CD8-positive, alpha-beta memory T cell (primary cell): ENCODE data around the gene TMEM30A. TPM values are rescaled to one million over a fixed set of nuclear protein-coding genes. Genes with fewer than 3 reads are reported as not detected.

Experiments used
- CTCF ChIA-PET: fragments of 350-600 bp; sonication (Branson Sonifier 250); formaldehyde crosslinking; loops from one replicate; lab custom pipeline; 2021; ENCODE audit warnings: antibody characterized with exemption; lab: Charles Lee
- POLR2A ChIA-PET: fragments of 350-600 bp; sonication (Branson Sonifier 250); formaldehyde crosslinking; loops from one replicate; lab custom pipeline; 2021; ENCODE audit warnings: antibody characterized with exemption; lab: Charles Lee
- DNase-seq, 5 donors: peaks; one replicate each; pipeline versions ENCODE4 v3.0.0 to v3.0.0-alpha.2; 2020 to 2022; ENCODE audit warnings: mixed read lengths in 1 of 5
- H3K27ac ChIP-seq: one replicate; pipeline ENCODE4 v1.7.0; 2013; ENCODE audit warnings: low read depth, mild to moderate bottlenecking, low read length, moderate library complexity
- H3K27me3 ChIP-seq: 2 replicates; pipeline ENCODE4 v1.7.0; 2013; ENCODE audit warnings: low read length, mild to moderate bottlenecking; ENCODE audit not compliant: insufficient read depth, poor library complexity, severe bottlenecking
- H3K36me3 ChIP-seq: 2 replicates; pipeline ENCODE4 v1.7.0; 2013; ENCODE audit warnings: mild to moderate bottlenecking, low read length, moderate library complexity; ENCODE audit not compliant: insufficient read depth
- H3K4me1 ChIP-seq: 2 replicates; pipeline ENCODE4 v1.7.0; 2013; ENCODE audit warnings: mild to moderate bottlenecking, low read length, moderate library complexity; ENCODE audit not compliant: insufficient read depth
- H3K4me3 ChIP-seq: 2 replicates; pipeline ENCODE4 v1.7.0; 2013; ENCODE audit warnings: mild to moderate bottlenecking, low read length
- H3K9me3 ChIP-seq: 2 replicates; pipeline ENCODE4 v1.7.0; 2013; ENCODE audit warnings: mild to moderate bottlenecking, low read length
- H3K27ac Mint-ChIP-seq, 8 donors: one replicate each; pipeline ENCODE4 v1.8.0; 2020 to 2021; ENCODE audit warnings: mixed read lengths in 8 of 8, mild to moderate bottlenecking in 6 of 8, inconsistent platforms in 3 of 8, moderate library complexity in 3 of 8
- H3K27me3 Mint-ChIP-seq, 2 donors: one replicate each; pipeline ENCODE4 v1.8.0; 2020 to 2021; ENCODE audit warnings: mixed read lengths in 2 of 2, mild to moderate bottlenecking in 1 of 2, moderate library complexity in 1 of 2
- H3K36me3 Mint-ChIP-seq, 3 donors: one replicate each; pipeline ENCODE4 v1.8.0; 2020 to 2021; ENCODE audit warnings: mixed read lengths in 3 of 3, inconsistent platforms in 1 of 3, mild to moderate bottlenecking in 1 of 3
- H3K4me1 Mint-ChIP-seq, 3 donors: one replicate each; pipeline ENCODE4 v1.8.0; 2020 to 2021; ENCODE audit warnings: mixed read lengths in 3 of 3, inconsistent platforms in 1 of 3, mild to moderate bottlenecking in 1 of 3
- H3K4me3 Mint-ChIP-seq, 7 donors: one replicate each; pipeline ENCODE4 v1.8.0; 2020 to 2021; ENCODE audit warnings: mixed read lengths in 7 of 7, mild to moderate bottlenecking in 6 of 7, moderate library complexity in 4 of 7, inconsistent platforms in 2 of 7
- H3K9me3 Mint-ChIP-seq, 5 donors: one replicate each; pipeline ENCODE4 v1.8.0; 2020 to 2022; ENCODE audit warnings: mixed read lengths in 5 of 5, mild to moderate bottlenecking in 3 of 5, moderate library complexity in 2 of 5, inconsistent platforms in 1 of 5
- polyA plus RNA-seq: library from polyadenylated mRNA; unstranded; fragments of 300-500 nt; fragmentation: Illumina TruSeq; gene quantifications from one replicate; pipeline ENCODE4 v1.2.3, GENCODE V29; 2021
- total RNA-seq, 2 experiments: library from RNA; stranded (reverse); gene quantifications; one replicate each; pipeline ENCODE4 v1.2.3, GENCODE V29; 2021

Gene TMEM30A
- total and polyA plus RNA-seq, 3 experiments from 2014 or later = 54.8 to 61.8 (median 56.3) TPM

DNA sequence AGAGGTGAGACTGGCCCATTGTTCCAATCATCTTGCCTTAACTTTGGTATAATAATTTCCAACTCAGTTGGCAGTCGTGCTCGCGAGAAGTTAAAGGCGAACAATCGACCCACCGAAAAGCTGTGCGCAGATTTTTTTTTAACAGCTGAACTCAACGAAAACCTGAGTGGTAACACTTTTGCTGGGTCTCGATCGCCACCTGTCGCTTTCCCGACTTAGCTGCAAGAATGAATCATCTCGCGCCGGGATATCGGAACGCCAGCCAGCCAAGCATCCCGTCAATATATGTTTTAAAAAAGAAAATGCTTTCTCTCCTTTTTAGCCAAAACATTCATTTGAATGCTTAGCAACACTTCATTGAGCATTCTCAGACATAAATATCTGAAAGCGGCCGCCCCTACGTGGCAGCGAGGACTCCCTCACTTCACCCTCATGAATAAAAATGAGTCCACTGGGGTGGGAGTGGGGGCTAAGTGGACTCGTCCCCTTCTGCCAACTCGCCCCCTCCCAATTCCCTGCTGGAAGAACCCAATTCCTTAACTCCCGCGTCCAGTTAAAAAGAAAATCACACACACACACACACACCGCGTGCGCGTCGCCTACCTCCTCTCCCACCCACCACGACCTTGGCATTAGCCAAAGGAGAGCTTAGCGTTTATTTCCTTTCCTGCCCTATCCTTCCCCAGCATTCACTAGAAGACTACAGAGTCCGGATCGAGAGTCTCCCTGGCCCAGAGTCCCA, 80.2 kb downstream of the TMEM30A start:
- H3K4me3 Mint-ChIP-seq = peak overlapping the region; percentile 47 to 87 (median 79)
- no peak overlapping the region for H3K27ac ChIP-seq
- no peak overlapping the region for H3K4me3 ChIP-seq
- DNase-seq = no peak
- no peaks in the 10 kb centered on the region for H3K9me3 Mint-ChIP-seq
- peak overlapping the region in 1 of 8 donors; percentile 40 for H3K27ac Mint-ChIP-seq
- H3K27me3 ChIP-seq = peaks cover 49% of the 10 kb centered on the region
- ChIA-PET CTCF (interaction anchor here (1.0 to 1.5 kb wide), 2 partner anchors 1464 to 1468 kb away, joined by 3 read pairs; no protein-coding TSS in a partner anchor), POLR2A (no interaction called here)
- H3K4me1 Mint-ChIP-seq = peaks cover 58 to 67% (median 58%) of the 10 kb centered on the region in 3 donors
- no peaks in the 10 kb centered on the region for H3K36me3 ChIP-seq
- H3K4me1 ChIP-seq = peaks cover 45% of the 10 kb centered on the region
- H3K27me3 Mint-ChIP-seq = peaks cover 59 to 92% of the 10 kb centered on the region in 2 donors
- H3K9me3 ChIP-seq = no peaks in the 10 kb centered on the region
- H3K36me3 Mint-ChIP-seq = no peaks in the 10 kb centered on the region

DNA sequence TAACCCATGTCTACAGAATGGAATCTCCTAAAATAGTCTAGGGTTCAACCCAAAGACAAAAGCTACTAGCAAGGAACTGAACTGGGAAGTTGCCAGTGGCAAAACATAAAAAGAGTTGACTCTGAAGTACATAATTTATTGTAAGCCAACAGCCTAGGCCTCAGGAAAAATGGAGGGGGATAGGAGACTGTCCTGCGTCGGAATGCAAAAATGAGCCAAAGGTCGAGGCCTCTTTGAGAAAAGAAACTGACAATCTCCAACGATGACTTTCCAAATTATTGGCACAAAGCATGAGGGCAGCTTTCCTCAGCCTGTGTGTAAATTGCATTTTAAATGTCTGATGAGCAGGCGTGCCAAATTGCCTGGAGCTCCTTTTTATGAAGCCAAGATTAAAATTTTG, 80.9 kb downstream of the TMEM30A start:
- no peaks in the 10 kb centered on the region for H3K9me3 Mint-ChIP-seq
- no peak for DNase-seq
- Histone ChIP-seq H3K27ac (no peak overlapping the region), H3K27me3 (peaks cover 47% of the 10 kb centered on the region), H3K4me3 (no peak overlapping the region), H3K9me3 (no peaks in the 10 kb centered on the region), H3K4me1 (peaks cover 43% of the 10 kb centered on the region), H3K36me3 (no peaks in the 10 kb centered on the region)
- H3K27me3 Mint-ChIP-seq = peaks cover 54 to 87% of the 10 kb centered on the region in 2 donors
- no peaks in the 10 kb centered on the region for H3K36me3 Mint-ChIP-seq
- H3K4me1 Mint-ChIP-seq = peaks cover 53 to 62% (median 53%) of the 10 kb centered on the region in 3 donors
- ChIA-PET CTCF (interaction anchor here (0.8 to 1.5 kb wide), 2 partner anchors 1346 to 1467 kb away, joined by 3 read pairs; no protein-coding TSS in a partner anchor), POLR2A (no interaction called here)
- H3K27ac Mint-ChIP-seq = no peak overlapping the region
- H3K4me3 Mint-ChIP-seq = peak overlapping the region in 2 of 7 donors; percentile 47 to 87

Other genes with a start within 250 kb of the TMEM30A start
- not detected for gene COL12A1, start 78.7 kb downstream of the TMEM30A start, total RNA-seq
- not detected for gene COL12A1, start 78.7 kb downstream of the TMEM30A start, polyA plus RNA-seq
- gene COX7A2, start 41.0 kb downstream of the TMEM30A start, total RNA-seq = 100 to 1,000 TPM; 504 to 527 TPM
- 853 TPM for gene COX7A2, start 41.0 kb downstream of the TMEM30A start, polyA plus RNA-seq
- gene FILIP1, start 209.0 kb upstream of the TMEM30A start, total RNA-seq = not detected
- gene FILIP1, start 209.0 kb upstream of the TMEM30A start, polyA plus RNA-seq = not detected